Lung (tissue), 12 donors: ENCODE measurements around the gene AQP12A. TPM values are rescaled to one million over a fixed set of nuclear protein-coding genes. Genes with fewer than 3 reads are reported as not detected.

Experiments used
- ATAC-seq: fragments of 200-7000 bp; cut with Tn5 transposase; one replicate; pipeline ENCODE4 v1.9.1; 2020; ENCODE audit warnings: moderate number of reproducible peaks; ENCODE audit not compliant: insufficient read depth, low FRiP score
- DNase-seq, 3 donors: peaks; one replicate each; pipeline ENCODE4 v3.0.0-alpha.2; 2013 to 2017
- H3K27ac ChIP-seq, 2 donors: one replicate each; pipeline ENCODE4 v1.5.1; 2013; ENCODE audit warnings: mild to moderate bottlenecking in 2 of 2, moderate library complexity in 2 of 2, control low read depth in 1 of 2, inconsistent platforms in 1 of 2, low read depth in 1 of 2, low read length in 1 of 2
- H3K27me3 ChIP-seq, 3 donors: one replicate each; pipeline ENCODE4 v1.5.1; 2013; ENCODE audit warnings: low read length in 2 of 3; ENCODE audit not compliant: control insufficient read depth in 3 of 3, insufficient read depth in 3 of 3
- H3K36me3 ChIP-seq, 4 donors: one replicate each; pipeline ENCODE4 v1.5.1; 2013; ENCODE audit warnings: low read length in 4 of 4, mild to moderate bottlenecking in 1 of 4, moderate library complexity in 1 of 4; ENCODE audit not compliant: control insufficient read depth in 4 of 4, insufficient read depth in 4 of 4
- H3K4me1 ChIP-seq, 5 donors: one replicate each; pipeline ENCODE4 v1.5.1; 2013; ENCODE audit warnings: low read length in 5 of 5, mild to moderate bottlenecking in 2 of 5, moderate library complexity in 1 of 5; ENCODE audit not compliant: control insufficient read depth in 5 of 5, insufficient read depth in 5 of 5
- H3K4me3 ChIP-seq: one replicate; pipeline ENCODE4 v1.5.1; 2013; ENCODE audit warnings: mild to moderate bottlenecking, control low read depth, moderate library complexity
- H3K9ac ChIP-seq, 2 donors: one replicate each; pipeline ENCODE4 v1.5.1; 2013; ENCODE audit warnings: low read length in 2 of 2, control low read depth in 1 of 2; ENCODE audit not compliant: insufficient read depth in 1 of 2
- H3K9me3 ChIP-seq, 4 donors: one replicate each; pipeline ENCODE4 v1.5.1; 2013; ENCODE audit warnings: low read length in 3 of 4, mild to moderate bottlenecking in 1 of 4, moderate library complexity in 1 of 4; ENCODE audit not compliant: control insufficient read depth in 4 of 4, insufficient read depth in 3 of 4
- CTCF ChIP-seq: IDR thresholded peaks from 2 replicates; pipeline ENCODE4 v1.5.1; 2012; ENCODE audit warnings: mild to moderate bottlenecking; ENCODE audit errors: control extremely low read depth, extremely low read depth
- WGBS, 2 donors: extraction: QIAGEN DNeasy Blood & Tissue Kit; methylation state at CpG; one replicate each; pipeline ENCODE4 v1.1.7; 2013; 5-methylcytosine and 5-hydroxymethylcytosine counted together
- polyA plus RNA-seq, 2 donors: library from polyadenylated mRNA; stranded (reverse); fragments of 200-250 nt; gene quantifications; one replicate each; pipeline ENCODE4 v1.2.1, GENCODE V29; 2013
- total RNA-seq, 2 donors: library from RNA; depleted of rRNA in 1 of 2; stranded (reverse); fragments of >200 nt in 1 of 2; gene quantifications; one replicate each; pipeline ENCODE4 v1.2.1, GENCODE V29; 2014 to 2021
- donor health status: control.
- donor health status: control.
- donor health status: Bipolar disorder and iron deficiency.
- donor health status: healthy.
- donor health status: DM: yes; HTN: yes; CAD: no.

AQP12A gene
- total and polyA plus RNA-seq, 4 donors: not detected

- DNase-seq: no peak
- H3K4me3 ChIP-seq: no peak overlapping the region
- H3K27ac ChIP-seq: no peak overlapping the region
- no peak overlapping the region for H3K9ac ChIP-seq
- TF ChIP-seq CTCF: no peak
- peaks cover 3 to 10% (median 8%) of the 10 kb centered on the region in 3 donors for H3K27me3 ChIP-seq
- 70 to 81% methylated on average over 26 to 30 of the region's 30 CpGs for WGBS, 2 donors
- peaks cover 0 to 11% (median 0%) of the 10 kb centered on the region in 4 donors for H3K9me3 ChIP-seq
- ATAC-seq: no peak
- H3K36me3 ChIP-seq: no peaks in the 10 kb centered on the region
- H3K4me1 ChIP-seq: no peaks in the 10 kb centered on the region
These were observed 44.7 kb upstream of the AQP12A start for GRCh38 chr2:240646900-240647502.

GRCh38 chr2:240647503-240648154 lies 44.0 kb upstream of the AQP12A start:
- no peak for TF ChIP-seq CTCF
- no peak for DNase-seq
- H3K9ac ChIP-seq: no peak overlapping the region
- H3K27me3 ChIP-seq: peaks cover 3 to 10% (median 8%) of the 10 kb centered on the region in 3 donors
- no peaks in the 10 kb centered on the region for H3K4me1 ChIP-seq
- ATAC-seq: no peak
- H3K4me3 ChIP-seq: no peak overlapping the region
- H3K36me3 ChIP-seq: no peaks in the 10 kb centered on the region
- WGBS, 2 donors: 57 to 80% methylated on average over 22 of the region's 22 CpGs
- H3K27ac ChIP-seq: no peak overlapping the region
- peaks cover 0 to 11% (median 0%) of the 10 kb centered on the region in 4 donors for H3K9me3 ChIP-seq

GRCh38 chr2:240648155-240648649 lies 43.5 kb upstream of the AQP12A start:
- Histone ChIP-seq H3K27me3 (peaks cover 3 to 10% (median 8%) of the 10 kb centered on the region in 3 donors), H3K9me3 (peaks cover 0 to 11% (median 0%) of the 10 kb centered on the region in 4 donors), H3K4me1 (no peaks in the 10 kb centered on the region), H3K27ac (no peak overlapping the region), H3K4me3 (no peak overlapping the region), H3K36me3 (no peaks in the 10 kb centered on the region), H3K9ac (no peak overlapping the region)
- no peak for TF ChIP-seq CTCF
- no peak for DNase-seq
- no peak for ATAC-seq
- WGBS, 2 donors: 81 to 83% methylated on average over 6 of the region's 6 CpGs
